Inflammatory macrophage treated with lipopolysaccharide for 1 hour (primary cell): ENCODE measurements around the gene ZNF774.
"Not testable (repeated sequence)": the region's sequence is repeated elsewhere in the genome, so short reads cannot be mapped to it uniquely, and the experiment has no call there.

Experiments
- DNase-seq, 2 donors: peaks; one replicate each; pipeline ENCODE4 v3.0.0-alpha.2; 2020 to 2022

Gene ZNF774

GRCh38 chr15:90352107-90352893 lies at the start of gene ZNF774:
TSS of gene ZNF774 (plus strand) at chr15:90352284. CDS start at chr15:90354661, 2,377 bp downstream.
- peak; percentile 91 to 99 for DNase-seq

- not testable (repeated sequence) for DNase-seq
These were observed 46.7 kb upstream of the ZNF774 start for GRCh38 chr15:90305355-90305754.

- no peak for DNase-seq
These were observed 46.2 kb upstream of the ZNF774 start for GRCh38 chr15:90305932-90306331.

- peak; percentile 62 to 75 for DNase-seq
These were observed 45.5 kb upstream of the ZNF774 start for GRCh38 chr15:90306560-90306959.

- DNase-seq, result no peak
These were observed 44.4 kb upstream of the ZNF774 start for GRCh38 chr15:90307661-90308060.

- DNase-seq, result no peak
These were observed 43.1 kb upstream of the ZNF774 start for GRCh38 chr15:90309020-90309419.

GRCh38 chr15:90315278-90315982 lies 36.7 kb upstream of the ZNF774 start:
- no peak for DNase-seq

GRCh38 chr15:90316139-90316538 lies 35.9 kb upstream of the ZNF774 start:
- no peak for DNase-seq

GRCh38 chr15:90318591-90318990 lies 33.5 kb upstream of the ZNF774 start:
- no peak for DNase-seq

GRCh38 chr15:90320062-90320884 lies 31.8 kb upstream of the ZNF774 start:
- peak; percentile 76 to 92 for DNase-seq

- no peak for DNase-seq
These were observed 31.2 kb upstream of the ZNF774 start for GRCh38 chr15:90320885-90321278.

GRCh38 chr15:90322538-90322937 lies 29.5 kb upstream of the ZNF774 start:
- no peak for DNase-seq

- DNase-seq, result peak; percentile 59 to 80
These were observed 26.4 kb upstream of the ZNF774 start for GRCh38 chr15:90325726-90326125.

- DNase-seq, result no peak
These were observed 25.6 kb upstream of the ZNF774 start for GRCh38 chr15:90326441-90326840.

GRCh38 chr15:90327311-90327710 lies 24.8 kb upstream of the ZNF774 start:
- DNase-seq, result peak in 1 of 2 donors; percentile 21

GRCh38 chr15:90334304-90334731 lies 17.8 kb upstream of the ZNF774 start:
- no peak for DNase-seq

- DNase-seq, result peak; percentile 80 to 87
These were observed 15.4 kb upstream of the ZNF774 start for GRCh38 chr15:90336705-90337141.

- DNase-seq, result peak in 1 of 2 donors; percentile 18
These were observed 14.8 kb upstream of the ZNF774 start for GRCh38 chr15:90337256-90337655.

GRCh38 chr15:90338532-90338931 lies 13.6 kb upstream of the ZNF774 start:
- DNase-seq, result no peak

GRCh38 chr15:90340345-90340744 lies 11.7 kb upstream of the ZNF774 start:
- DNase-seq, result no peak

GRCh38 chr15:90343302-90343790 lies 8.7 kb upstream of the ZNF774 start:
- peak; percentile 70 to 79 for DNase-seq

GRCh38 chr15:90344662-90345061 lies 7.4 kb upstream of the ZNF774 start:
- DNase-seq, result peak; percentile 65 to 72

GRCh38 chr15:90345857-90346256 lies 6.2 kb upstream of the ZNF774 start:
- DNase-seq, result peak; percentile 30 to 62
